ENCODE data around the gene NUP58.

NUP58 gene

GRCh38 chr13:25324100-25324499 lies 22.7 kb downstream of the NUP58 start:
- no peak overlapping the region for H3K4me2 ChIP-seq (ENCODE audit: low read depth, low read length)
- H3K79me2 ChIP-seq (ENCODE audit: low read length), result no peaks in the 10 kb centered on the region
- H4K20me1 ChIP-seq (ENCODE audit: insufficient read depth, low read length), result no peaks in the 10 kb centered on the region
- H3K9ac ChIP-seq (ENCODE audit: low read length), result no peak overlapping the region
- H3K4me1 ChIP-seq (ENCODE audit: low read length), result no peaks in the 10 kb centered on the region
- H3K36me3 ChIP-seq (replicated peaks; ENCODE audit: insufficient read depth, low read length), result no peaks in the 10 kb centered on the region; the same call in 1 of the 2 replicates
- H2AFZ ChIP-seq (ENCODE audit: low read length), result no peak overlapping the region
- no peak overlapping the region for H3K27ac ChIP-seq (ENCODE audit: low read length)
- H3K9me3 ChIP-seq (replicated peaks; ENCODE audit: insufficient read depth, low read length), result no peaks in the 10 kb centered on the region
- H3K4me3 ChIP-seq (ENCODE audit: low read length), result no peak overlapping the region
- H3F3A ChIP-seq (ENCODE audit: insufficient read depth, low read length), result no peaks in the 10 kb centered on the region; the same call in 1 of the 2 replicates
- TF ChIP-seq EZH2 (optimal IDR thresholded peaks at IDR 0.05; ENCODE audit: low read depth, low read length), result no peak
- TF ChIP-seq CTCF (IDR thresholded peaks at IDR 0.05; ENCODE audit: low read length), result no peak
- TF ChIP-seq EZH2phosphoT487 (IDR thresholded peaks at IDR 0.05; ENCODE audit: low read length), result no peak
- no peaks in the 10 kb centered on the region for H3K27me3 ChIP-seq (replicated peaks; ENCODE audit: insufficient read depth, low read length)
- no peaks in the 10 kb centered on the region for H3K9me2 ChIP-seq (replicated peaks; ENCODE audit: insufficient read depth, low read length)
- no peak for DNase-seq

- Histone ChIP-seq H3F3A (ENCODE audit: insufficient read depth, low read length) (no peaks in the 10 kb centered on the region), H3K27me3 (replicated peaks; ENCODE audit: insufficient read depth, low read length) (no peaks in the 10 kb centered on the region), H3K4me1 (ENCODE audit: low read length) (no peaks in the 10 kb centered on the region), H2AFZ (ENCODE audit: low read length) (no peak overlapping the region), H3K79me2 (ENCODE audit: low read length) (no peaks in the 10 kb centered on the region), H3K9me2 (replicated peaks; ENCODE audit: insufficient read depth, low read length) (no peaks in the 10 kb centered on the region), H3K4me3 (ENCODE audit: low read length) (no peak overlapping the region), H4K20me1 (ENCODE audit: insufficient read depth, low read length) (no peaks in the 10 kb centered on the region), H3K27ac (ENCODE audit: low read length) (no peak overlapping the region), H3K4me2 (ENCODE audit: low read depth, low read length) (no peak overlapping the region), H3K9ac (ENCODE audit: low read length) (no peak overlapping the region), H3K36me3 (replicated peaks; ENCODE audit: insufficient read depth, low read length) (no peaks in the 10 kb centered on the region; the same call in 1 of the 2 replicates), H3K9me3 (replicated peaks; ENCODE audit: insufficient read depth, low read length) (no peaks in the 10 kb centered on the region)
- no peak for TF ChIP-seq CTCF (IDR thresholded peaks at IDR 0.05; ENCODE audit: low read length)
- DNase-seq, result no peak
Observed at GRCh38 chr13:25329706-25330105, 28.3 kb downstream of the NUP58 start.

GRCh38 chr13:25330541-25330940 lies 29.1 kb downstream of the NUP58 start:
- no peak overlapping the region for H3K9ac ChIP-seq (ENCODE audit: low read length)
- no peaks in the 10 kb centered on the region for H3K79me2 ChIP-seq (ENCODE audit: low read length)
- TF ChIP-seq EZH2phosphoT487 (IDR thresholded peaks at IDR 0.05; ENCODE audit: low read length), result no peak
- no peak for TF ChIP-seq CTCF (IDR thresholded peaks at IDR 0.05; ENCODE audit: low read length)
- TF ChIP-seq EZH2 (optimal IDR thresholded peaks at IDR 0.05; ENCODE audit: low read depth, low read length), result no peak
- DNase-seq, result no peak
- no peaks in the 10 kb centered on the region; the same call in 1 of the 2 replicates for H3K36me3 ChIP-seq (replicated peaks; ENCODE audit: insufficient read depth, low read length)
- H3K9me2 ChIP-seq (replicated peaks; ENCODE audit: insufficient read depth, low read length), result no peaks in the 10 kb centered on the region
- H4K20me1 ChIP-seq (ENCODE audit: insufficient read depth, low read length), result no peaks in the 10 kb centered on the region
- no peak overlapping the region for H3K4me2 ChIP-seq (ENCODE audit: low read depth, low read length)
- no peaks in the 10 kb centered on the region for H3K9me3 ChIP-seq (replicated peaks; ENCODE audit: insufficient read depth, low read length)
- no peaks in the 10 kb centered on the region for H3K4me1 ChIP-seq (ENCODE audit: low read length)
- H3K27ac ChIP-seq (ENCODE audit: low read length), result no peak overlapping the region
- H3K27me3 ChIP-seq (replicated peaks; ENCODE audit: insufficient read depth, low read length), result no peaks in the 10 kb centered on the region
- H3K4me3 ChIP-seq (ENCODE audit: low read length), result no peak overlapping the region
- H2AFZ ChIP-seq (ENCODE audit: low read length), result no peak overlapping the region
- H3F3A ChIP-seq (ENCODE audit: insufficient read depth, low read length), result no peaks in the 10 kb centered on the region
